Activated naive CD8-positive, alpha-beta T cell treated with anti-CD3 and anti-CD28 coated beads for 36 hours (primary cell): ENCODE results near the gene NRGN. TPM values are rescaled to one million over a fixed set of nuclear protein-coding genes. Genes with fewer than 3 reads are reported as not detected.

Source experiments
- DNase-seq: peaks from one replicate; pipeline ENCODE4 v3.0.0; 2021
- H3K27ac Mint-ChIP-seq: one replicate; pipeline ENCODE4 v1.8.0; 2022; ENCODE audit warnings: mild to moderate bottlenecking, moderate library complexity, mixed read lengths
- H3K27me3 Mint-ChIP-seq: one replicate; pipeline ENCODE4 v1.8.0; 2022; ENCODE audit warnings: mild to moderate bottlenecking, mixed read lengths
- H3K36me3 Mint-ChIP-seq: one replicate; pipeline ENCODE4 v1.8.0; 2021; ENCODE audit warnings: mild to moderate bottlenecking, mixed read lengths
- H3K4me1 Mint-ChIP-seq: one replicate; pipeline ENCODE4 v1.8.0; 2021; ENCODE audit warnings: mixed read lengths
- H3K4me3 Mint-ChIP-seq: one replicate; pipeline ENCODE4 v1.8.0; 2022; ENCODE audit warnings: mild to moderate bottlenecking, moderate library complexity, mixed read lengths
- H3K9me3 Mint-ChIP-seq: one replicate; pipeline ENCODE4 v1.8.0; 2022; ENCODE audit warnings: mixed read lengths
- total RNA-seq, 2 experiments: library from RNA; stranded (reverse); gene quantifications; one replicate each; pipeline ENCODE4 v1.2.3, GENCODE V29; 2021

Gene NRGN
- total RNA-seq, 2 experiments from 2014 or later, result 7.8 to 8.1 TPM

- no peak for DNase-seq
- Mint-ChIP-seq H3K9me3 (no peaks in the 10 kb centered on the region), H3K27me3 (no peaks in the 10 kb centered on the region), H3K27ac (no peak overlapping the region), H3K4me3 (no peak overlapping the region), H3K36me3 (peaks cover 18% of the 10 kb centered on the region), H3K4me1 (peaks cover 30% of the 10 kb centered on the region)
These were observed 39.8 kb downstream of the NRGN start for GRCh38 chr11:124779568-124779967.

GRCh38 chr11:124783002-124783401 is 43.3 kb downstream of the NRGN start:
- Mint-ChIP-seq H3K27ac (no peak overlapping the region), H3K9me3 (no peaks in the 10 kb centered on the region), H3K27me3 (no peaks in the 10 kb centered on the region), H3K4me3 (no peak overlapping the region), H3K4me1 (peaks cover 18% of the 10 kb centered on the region), H3K36me3 (peaks cover 5% of the 10 kb centered on the region)
- no peak for DNase-seq

- Mint-ChIP-seq H3K36me3 (peaks cover 2% of the 10 kb centered on the region), H3K27ac (no peak overlapping the region), H3K4me3 (no peak overlapping the region), H3K4me1 (peaks cover 9% of the 10 kb centered on the region), H3K9me3 (no peaks in the 10 kb centered on the region), H3K27me3 (no peaks in the 10 kb centered on the region)
- no peak for DNase-seq
These were observed 44.3 kb downstream of the NRGN start for GRCh38 chr11:124784051-124784450.

- Mint-ChIP-seq H3K27ac (no peak overlapping the region), H3K9me3 (no peaks in the 10 kb centered on the region), H3K27me3 (no peaks in the 10 kb centered on the region), H3K36me3 (peaks cover 2% of the 10 kb centered on the region), H3K4me1 (peaks cover 28% of the 10 kb centered on the region), H3K4me3 (no peak overlapping the region)
- DNase-seq, result no peak
These were observed 48.8 kb downstream of the NRGN start for GRCh38 chr11:124788521-124788920.

- Mint-ChIP-seq H3K27ac (no peak overlapping the region), H3K9me3 (no peaks in the 10 kb centered on the region), H3K36me3 (peaks cover 3% of the 10 kb centered on the region), H3K4me1 (peaks cover 31% of the 10 kb centered on the region), H3K27me3 (no peaks in the 10 kb centered on the region), H3K4me3 (no peak overlapping the region)
- DNase-seq, result no peak
These were observed 52.0 kb downstream of the NRGN start for GRCh38 chr11:124791626-124792341.

- peaks cover 3% of the 10 kb centered on the region for H3K36me3 Mint-ChIP-seq
- DNase-seq, result no peak
- no peaks in the 10 kb centered on the region for H3K27me3 Mint-ChIP-seq
- H3K4me1 Mint-ChIP-seq, result peaks cover 40% of the 10 kb centered on the region
- H3K27ac Mint-ChIP-seq, result no peak overlapping the region
- no peak overlapping the region for H3K4me3 Mint-ChIP-seq
- no peaks in the 10 kb centered on the region for H3K9me3 Mint-ChIP-seq
These were observed 53.9 kb downstream of the NRGN start for GRCh38 chr11:124793466-124794278.

- Mint-ChIP-seq H3K36me3 (peaks cover 2% of the 10 kb centered on the region), H3K27ac (no peak overlapping the region), H3K9me3 (no peaks in the 10 kb centered on the region), H3K4me3 (no peak overlapping the region), H3K4me1 (peaks cover 41% of the 10 kb centered on the region), H3K27me3 (no peaks in the 10 kb centered on the region)
- no peak for DNase-seq
These were observed 56.6 kb downstream of the NRGN start for GRCh38 chr11:124796312-124796711.

Other genes starting within 250 kb of the NRGN start
- not detected for gene OR8B12, start 196.3 kb upstream of the NRGN start, total RNA-seq
- gene OR8A1, start 169.9 kb upstream of the NRGN start, total RNA-seq, result not detected
- gene PANX3, start 128.5 kb upstream of the NRGN start, total RNA-seq, result not detected
- 10 to 100 TPM; 37.8 to 38.2 TPM for gene TBRG1, start 117.1 kb upstream of the NRGN start, total RNA-seq
- gene SIAE, start 66.2 kb upstream of the NRGN start, total RNA-seq, result 1 to 10 TPM; 4.5 to 6.9 TPM
- gene SPA17, start 66.0 kb upstream of the NRGN start, total RNA-seq, result 1 to 10 TPM; 3.4 to 4.7 TPM
- gene VSIG2, start 12.3 kb downstream of the NRGN start, total RNA-seq, result under 1 TPM; 0.18 to 0.31 TPM
- gene ESAM, start 22.3 kb downstream of the NRGN start, total RNA-seq, result 1 to 10 TPM; 1.1 TPM
- gene MSANTD2, start 60.5 kb downstream of the NRGN start, total RNA-seq, result 1 to 10 TPM; 7.2 TPM
- gene ROBO3, start 125.5 kb downstream of the NRGN start, total RNA-seq, result 10 to 100 TPM; 17.9 to 23.7 TPM
- gene ROBO4, start 157.9 kb downstream of the NRGN start, total RNA-seq, result not detected
- gene HEPN1, start 179.3 kb downstream of the NRGN start, total RNA-seq, result not detected
- not detected for gene HEPACAM, start 196.1 kb downstream of the NRGN start, total RNA-seq
- gene CCDC15, start 214.3 kb downstream of the NRGN start, total RNA-seq, result 1 to 10 TPM; 4.3 to 4.5 TPM